Testis (tissue), 2 donors: ENCODE measurements around the gene TNRC6C.

Source experiments
- CTCF ChIP-seq, 3 experiments: fragments of 450-650 bp in 2 of 3; fragments of 200-600 bp in 1 of 3; sonication (generic) in 1 of 3; IDR thresholded peaks; one replicate each; pipeline ENCODE4 v1.5.1; 2016 to 2019; ENCODE audit warnings: antibody characterized with exemption in 3 of 3, mild to moderate bottlenecking in 2 of 3, moderate library complexity in 1 of 3
- POLR2A ChIP-seq: fragments of 450-650 bp; IDR thresholded peaks from one replicate; pipeline ENCODE4 v1.6.1; 2017; ENCODE audit warnings: antibody characterized with exemption, mild to moderate bottlenecking, moderate library complexity

GRCh38 chr17:77941004-77941403 is 17.5 kb upstream of the TNRC6C start:
- no peak for TF ChIP-seq CTCF (IDR thresholded peaks at IDR 0.05)
- TF ChIP-seq POLR2A: no peak
